GM12873 (cell line): ENCODE data around the gene NSF.

ENCODE experiments used
- TF ChIP-seq, protein P1 (sequence below): IDR thresholded peaks from 2 replicates; pipeline ENCODE4 v1.5.1; 2012; ENCODE audit warnings: low read depth, mild to moderate bottlenecking, moderate library complexity, low read length, control low read depth; ENCODE audit not compliant: insufficient read depth; ENCODE audit errors: missing control alignments

Gene NSF

DNA sequence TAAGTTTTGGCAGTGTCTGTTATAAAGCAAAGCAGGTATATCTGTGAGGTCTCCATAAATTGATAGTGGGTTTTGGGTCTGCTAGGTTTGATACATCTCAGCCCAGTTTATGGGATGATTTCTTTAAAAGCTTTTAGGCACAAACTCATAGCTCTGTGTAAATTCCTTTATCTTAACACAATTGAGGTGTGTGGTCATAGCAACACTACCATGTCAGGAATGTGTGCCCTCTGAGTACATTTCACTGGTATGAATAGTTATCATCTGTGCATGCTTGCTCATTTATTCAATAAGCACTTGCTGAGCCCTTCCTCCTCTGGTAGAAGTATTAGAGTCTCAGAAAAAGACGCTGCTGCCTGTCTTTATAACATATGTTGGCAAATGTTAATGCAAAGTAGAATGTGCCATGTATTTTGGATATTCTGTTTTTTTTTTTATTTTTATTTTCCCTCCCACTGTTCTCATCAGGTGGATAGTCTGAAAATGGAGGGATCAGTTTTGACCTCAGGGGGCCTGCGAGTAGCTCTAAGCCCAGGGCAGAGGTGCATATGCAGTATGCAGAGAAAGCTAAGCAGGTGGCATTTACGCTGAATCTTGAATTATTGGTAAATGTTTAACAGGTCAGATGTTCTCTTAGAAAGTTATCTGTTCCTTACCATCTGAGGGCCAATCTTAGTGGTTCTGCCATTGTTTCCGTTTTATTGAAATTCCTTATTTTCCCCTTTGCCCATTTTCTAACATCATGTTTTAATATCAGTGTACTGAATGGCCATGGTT lies 137.3 kb downstream of the NSF start:
- TF ChIP-seq, protein P1, sequence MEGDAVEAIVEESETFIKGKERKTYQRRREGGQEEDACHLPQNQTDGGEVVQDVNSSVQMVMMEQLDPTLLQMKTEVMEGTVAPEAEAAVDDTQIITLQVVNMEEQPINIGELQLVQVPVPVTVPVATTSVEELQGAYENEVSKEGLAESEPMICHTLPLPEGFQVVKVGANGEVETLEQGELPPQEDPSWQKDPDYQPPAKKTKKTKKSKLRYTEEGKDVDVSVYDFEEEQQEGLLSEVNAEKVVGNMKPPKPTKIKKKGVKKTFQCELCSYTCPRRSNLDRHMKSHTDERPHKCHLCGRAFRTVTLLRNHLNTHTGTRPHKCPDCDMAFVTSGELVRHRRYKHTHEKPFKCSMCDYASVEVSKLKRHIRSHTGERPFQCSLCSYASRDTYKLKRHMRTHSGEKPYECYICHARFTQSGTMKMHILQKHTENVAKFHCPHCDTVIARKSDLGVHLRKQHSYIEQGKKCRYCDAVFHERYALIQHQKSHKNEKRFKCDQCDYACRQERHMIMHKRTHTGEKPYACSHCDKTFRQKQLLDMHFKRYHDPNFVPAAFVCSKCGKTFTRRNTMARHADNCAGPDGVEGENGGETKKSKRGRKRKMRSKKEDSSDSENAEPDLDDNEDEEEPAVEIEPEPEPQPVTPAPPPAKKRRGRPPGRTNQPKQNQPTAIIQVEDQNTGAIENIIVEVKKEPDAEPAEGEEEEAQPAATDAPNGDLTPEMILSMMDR = no peak

DNA sequence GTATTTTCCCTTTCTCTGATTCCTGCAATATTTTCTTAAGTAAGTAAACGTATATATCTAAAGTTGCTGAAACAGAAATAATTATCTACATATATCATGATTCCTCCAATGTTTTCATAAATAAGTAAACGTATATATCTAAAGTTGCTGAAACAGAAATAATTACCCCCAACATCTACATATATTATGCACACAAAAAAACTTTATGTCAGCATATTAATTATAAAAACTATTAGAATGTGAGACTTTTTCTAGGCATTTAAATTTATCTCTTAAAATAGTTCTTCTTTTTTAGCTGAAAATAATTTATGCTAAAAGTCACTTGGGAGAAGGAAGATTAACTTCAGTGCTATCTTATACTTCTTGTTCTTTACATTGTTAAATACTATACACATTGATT lies 139.6 kb downstream of the NSF start:
- TF ChIP-seq, protein P1 = no peak

DNA sequence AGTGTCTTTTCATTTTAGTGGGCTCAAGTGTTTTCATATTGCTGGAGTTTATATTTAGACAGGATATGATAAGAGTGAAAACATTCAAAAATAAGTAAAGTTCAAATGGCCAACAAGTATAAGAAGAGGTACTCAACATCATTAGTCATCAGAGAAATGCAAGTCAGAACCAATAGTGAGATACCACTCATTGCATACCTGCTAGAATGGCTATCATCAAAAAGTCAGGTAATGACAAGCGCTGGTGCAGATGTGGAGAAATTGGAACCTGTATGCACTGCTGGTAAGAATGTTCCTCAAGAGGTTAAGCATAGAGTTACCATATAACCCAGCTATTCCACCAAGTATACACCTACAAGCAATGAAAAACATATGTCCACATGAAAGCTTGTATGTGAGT lies 140.2 kb downstream of the NSF start:
- TF ChIP-seq, protein P1 = no peak

DNA sequence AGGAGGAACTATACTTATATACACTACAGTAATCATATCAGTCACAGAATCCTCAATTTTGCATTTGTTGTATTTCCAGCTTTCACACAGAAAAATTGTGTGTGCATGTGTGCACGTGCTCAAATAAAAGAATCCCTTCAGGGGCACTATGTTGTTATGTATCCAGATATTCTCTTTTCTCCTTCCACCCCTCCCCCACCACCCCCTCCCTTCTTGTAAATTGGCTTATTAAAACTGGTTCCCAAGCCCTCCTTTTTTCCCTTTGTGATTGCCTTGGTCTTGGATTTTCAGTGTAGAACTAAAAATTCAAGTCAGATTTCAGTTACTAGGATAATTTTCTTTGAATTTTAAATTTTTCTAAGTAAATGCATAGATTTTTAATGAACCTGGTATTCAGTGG lies 141.7 kb downstream of the NSF start:
- TF ChIP-seq, protein P1 = no peak

DNA sequence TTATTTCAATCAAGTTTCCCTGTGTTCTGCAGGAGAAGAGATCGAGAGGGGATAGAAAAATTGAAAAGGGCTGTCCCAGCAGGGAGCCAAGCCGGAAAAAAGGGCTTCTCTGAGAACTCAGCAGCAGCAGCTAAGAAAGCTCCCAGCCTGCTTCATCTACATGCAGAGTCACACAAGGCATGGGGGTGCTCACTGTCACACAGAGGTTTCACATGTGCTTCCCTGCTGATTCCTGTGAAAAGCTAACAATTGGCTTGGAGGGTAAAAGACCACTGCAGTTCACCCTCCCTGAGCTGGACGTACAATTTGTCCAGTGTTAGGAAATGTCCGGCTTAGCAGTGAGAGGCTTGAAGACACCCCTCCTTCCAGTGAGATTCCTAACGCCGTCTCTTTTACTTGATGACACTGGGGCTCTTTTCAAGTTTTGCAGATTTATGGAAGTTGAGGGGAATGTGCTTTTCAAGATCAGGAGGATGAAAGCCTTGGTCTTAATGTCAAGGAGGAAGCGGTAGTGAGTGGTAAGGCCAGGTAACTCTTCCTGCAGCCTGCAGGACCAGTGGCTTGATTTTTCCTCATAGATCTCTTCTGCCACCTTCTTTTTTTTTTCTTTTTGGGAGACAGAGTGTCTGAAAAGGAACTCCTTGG lies 142.4 kb downstream of the NSF start:
- TF ChIP-seq, protein P1 = no peak

DNA sequence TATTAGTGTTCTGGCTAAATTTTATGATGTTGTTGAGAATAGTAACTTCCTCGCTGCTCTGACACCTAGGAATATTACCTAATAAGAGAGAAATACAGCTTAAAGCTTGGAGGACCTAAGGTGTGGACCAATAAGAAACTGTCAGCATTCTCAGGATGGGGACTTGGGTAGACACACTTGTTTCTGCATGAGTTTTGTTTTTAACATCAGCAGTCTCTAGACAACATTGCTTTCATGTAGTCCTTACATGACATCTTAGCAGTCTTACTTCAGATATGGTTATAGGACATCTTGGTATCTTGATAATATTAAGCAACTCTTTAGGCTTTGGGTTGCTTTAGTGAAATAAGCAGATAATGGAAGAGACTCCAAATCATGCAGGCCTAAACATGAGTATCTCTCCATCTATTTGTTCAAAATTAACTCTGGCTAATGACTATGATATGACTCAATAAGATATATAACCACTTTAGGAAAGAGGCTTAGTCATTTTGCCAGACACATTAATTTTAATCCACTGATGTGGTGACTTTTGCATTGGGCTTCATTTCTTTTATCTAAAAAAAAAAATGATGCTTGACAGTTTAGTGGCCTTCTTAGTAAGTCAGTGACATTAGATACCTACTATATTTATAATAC lies 143.5 kb downstream of the NSF start:
- TF ChIP-seq, protein P1 = no peak

DNA sequence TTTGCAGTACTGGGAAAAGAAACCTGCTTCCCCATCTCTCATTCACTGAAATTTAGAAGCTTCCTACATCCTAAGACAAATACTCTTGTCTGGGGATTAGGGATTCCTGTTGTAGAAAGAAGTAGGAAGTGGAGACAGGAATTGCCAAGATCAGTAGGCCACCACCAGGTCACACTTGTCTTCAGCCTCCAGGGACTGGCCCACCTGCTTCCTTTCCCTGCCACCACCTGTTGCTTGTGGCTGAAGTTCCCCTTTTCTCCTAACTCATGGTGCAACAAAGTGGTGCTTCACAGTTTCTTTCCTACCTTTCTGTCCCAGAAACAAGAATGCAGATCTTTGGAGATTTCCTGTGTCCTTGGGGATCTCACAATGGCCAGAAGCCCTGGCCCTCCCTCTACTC lies 145.6 kb downstream of the NSF start:
- TF ChIP-seq, protein P1 = no peak
